Left forelimb (tissue), 1 donor: ENCODE data around the gene EPC2.

ENCODE experiments used
- DNase-seq: peaks from one replicate; pipeline ENCODE4 v3.0.0-alpha.2; 2018; ENCODE audit warnings: low spot score

EPC2 gene

GRCh38 chr2:148643998-148644882, at the start of gene EPC2:
EPC2 (plus strand) TSS chr2:148644751; CDS start chr2:148645018, 267 bp downstream.
- DNase-seq: peak; percentile 96

- no peak for DNase-seq
Observed at GRCh38 chr2:148596018-148596417, 48.5 kb upstream of the EPC2 start.

GRCh38 chr2:148599109-148599991, 45.2 kb upstream of the EPC2 start:
- no peak for DNase-seq

- DNase-seq: no peak
Observed at GRCh38 chr2:148602885-148603561, 41.5 kb upstream of the EPC2 start.

GRCh38 chr2:148603562-148603920, 41.0 kb upstream of the EPC2 start:
- DNase-seq: no peak

GRCh38 chr2:148604927-148605326, 39.6 kb upstream of the EPC2 start:
- no peak for DNase-seq

GRCh38 chr2:148607566-148607965, 37.0 kb upstream of the EPC2 start:
- DNase-seq: no peak

- no peak for DNase-seq
Observed at GRCh38 chr2:148613231-148614013, 31.1 kb upstream of the EPC2 start.

- no peak for DNase-seq
Observed at GRCh38 chr2:148614014-148614321, 30.6 kb upstream of the EPC2 start.

GRCh38 chr2:148614322-148615049, 30.1 kb upstream of the EPC2 start:
- no peak for DNase-seq

- no peak for DNase-seq
Observed at GRCh38 chr2:148615381-148615841, 29.1 kb upstream of the EPC2 start.

- DNase-seq: no peak
Observed at GRCh38 chr2:148616662-148617061, 27.9 kb upstream of the EPC2 start.

GRCh38 chr2:148617219-148617618, 27.3 kb upstream of the EPC2 start:
- no peak for DNase-seq

GRCh38 chr2:148619560-148620195, 24.9 kb upstream of the EPC2 start:
- no peak for DNase-seq

GRCh38 chr2:148622366-148622765, 22.2 kb upstream of the EPC2 start:
- no peak for DNase-seq

- DNase-seq: no peak
Observed at GRCh38 chr2:148623086-148623485, 21.5 kb upstream of the EPC2 start.

GRCh38 chr2:148627224-148627623, 17.3 kb upstream of the EPC2 start:
- DNase-seq: no peak

- DNase-seq: no peak
Observed at GRCh38 chr2:148634749-148635148, 9.8 kb upstream of the EPC2 start.

GRCh38 chr2:148638543-148638942, 6.0 kb upstream of the EPC2 start:
- no peak for DNase-seq

- no peak for DNase-seq
Observed at GRCh38 chr2:148640767-148641166, 3.8 kb upstream of the EPC2 start.
